ENCODE measurements around the gene TMEM115. TPM values are rescaled to one million over a fixed set of nuclear protein-coding genes. Genes with fewer than 3 reads are reported as not detected.

The TMEM115 gene
- total and polyA plus RNA-seq, 9 of the 15 experiments (the other 6 are each of a cell fraction or from before 2014, with no cell fraction given) = 1.6 to 26.9 (median 14.1) TPM

DNA sequence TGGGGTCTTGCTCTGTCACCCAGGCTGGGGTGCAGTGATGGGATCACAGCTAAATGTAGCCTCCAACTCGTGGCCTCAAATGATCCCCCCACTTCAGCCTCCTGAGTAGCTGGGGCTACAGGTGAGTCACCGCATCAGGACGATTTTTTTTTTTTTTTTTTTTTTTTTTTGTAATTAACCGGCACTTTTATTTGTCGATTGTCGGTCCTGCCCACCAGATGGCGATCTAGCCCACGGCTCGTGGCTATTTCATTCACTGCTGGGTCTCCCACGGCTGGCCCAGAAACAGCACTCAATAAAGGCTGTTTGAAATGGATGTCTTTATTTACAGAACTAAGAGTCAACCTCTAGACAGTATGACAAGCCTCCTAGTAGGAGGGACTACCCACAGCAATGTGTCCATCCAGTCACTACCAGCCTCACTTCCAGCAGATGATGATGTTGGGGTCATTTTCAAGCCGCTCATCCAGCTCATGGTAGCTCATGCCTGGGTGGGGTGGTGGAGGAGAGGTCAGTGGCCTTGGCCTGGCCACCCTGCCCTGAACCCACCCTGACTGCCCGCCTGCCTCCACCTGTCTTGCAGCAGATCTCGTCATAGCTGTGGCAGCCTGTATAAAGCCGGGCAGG lies 12.0 kb downstream of the TMEM115 start:
- Histone ChIP-seq H3K9me1 (ENCODE audit: control insufficient read depth, insufficient read depth, low read length) (peaks cover 3% of the 10 kb centered on the region), H4K20me1 (replicated peaks; ENCODE audit: control insufficient read depth, insufficient read depth, low read length) (no peaks in the 10 kb centered on the region), H2AFZ (ENCODE audit: low read depth, low read length) (no peak overlapping the region), H3K27ac (ENCODE audit: extremely low read depth, low read depth, low read length) (no peak overlapping the region), H3K27me3 (ENCODE audit: control insufficient read depth in 2 of 2, insufficient read depth in 2 of 2, low read length in 2 of 2) (no peaks in the 10 kb centered on the region), H3K4me3 (no peak overlapping the region), H3K4me1 (replicated peaks in 1 of 2; ENCODE audit: control insufficient read depth in 2 of 2, insufficient read depth in 2 of 2, low read length in 2 of 2) (peaks cover 18 to 47% of the 10 kb centered on the region in 2 experiments; a peak in 4 of 5 replicates), H3K9me3 (replicated peaks; ENCODE audit: control insufficient read depth, insufficient read depth, low read depth, low read length) (no peaks in the 10 kb centered on the region; the same call in 1 of the 2 replicates), H3K36me3 (ENCODE audit: control insufficient read depth, insufficient read depth, low read length) (peaks cover 19% of the 10 kb centered on the region; the same call in 2 of the 3 replicates), H3K79me2 (ENCODE audit: control insufficient read depth, insufficient read depth, low read length) (peaks cover 26% of the 10 kb centered on the region), H3K4me2 (ENCODE audit: insufficient read depth, low read length) (no peak overlapping the region), H3K9ac (ENCODE audit: insufficient read depth in 1 of 2, low read depth in 2 of 2, low read length in 2 of 2) (no peak overlapping the region)
- in situ Hi-C loops (cut with MboI) (no loop called here), intact Hi-C loops (cut with micrococcal nuclease) (loop anchor here (5.0 kb wide), 1 partner anchor 195 kb away; no protein-coding TSS in a partner anchor)
- BruUV-seq (replicated peaks) = no TSS peak
- ATAC-seq (peak; percentile 8; the same call in 1 of the 3 replicates), DNase-seq (ENCODE audit: extremely low read depth in 1 of 4, low spot score in 3 of 4) (peak in 3 of 4 experiments; percentile 31 to 74 (median 62)), FAIRE-seq (peak; percentile 91)
- CTCF ChIA-PET (ENCODE audit: low intra/inter-chr PET ratio) = interaction anchor here (0.6 to 1.3 kb wide), 3 partner anchors 72 to 203 kb away, joined by 3 to 10 read pairs (median 4); no protein-coding TSS in a partner anchor
- WGBS (ENCODE audit: insufficient coverage, low coverage, missing lambda C conversion rate) = 25% methylated on average over 11 of the region's 14 CpGs
- POLR2A ChIA-PET = interaction anchor here (0.6 to 1.7 kb wide), 2 partner anchors 10 to 47 kb away, joined by 4 to 5 read pairs; no protein-coding TSS in a partner anchor
- TF ChIP-seq RAD21 (CRISPR knock-in tag; conservative IDR thresholded peaks at IDR 0.05 in 1 of 2, IDR thresholded peaks at IDR 0.05 in 1 of 2) (peak; percentile 32 to 58), TAF1 (IDR thresholded peaks at IDR 0.05; ENCODE audit: control insufficient read depth, extremely low read depth, insufficient read depth, low read length, severe bottlenecking) (no peak), FOSL1 (tag; conservative IDR thresholded peaks at IDR 0.05) (peak; percentile 58), SMC3 (conservative IDR thresholded peaks at IDR 0.05; ENCODE audit: insufficient read depth, low read depth, low read length) (peak; percentile 29; the same call in 1 of the 2 replicates)
- TF ChIP-seq, protein P1, sequence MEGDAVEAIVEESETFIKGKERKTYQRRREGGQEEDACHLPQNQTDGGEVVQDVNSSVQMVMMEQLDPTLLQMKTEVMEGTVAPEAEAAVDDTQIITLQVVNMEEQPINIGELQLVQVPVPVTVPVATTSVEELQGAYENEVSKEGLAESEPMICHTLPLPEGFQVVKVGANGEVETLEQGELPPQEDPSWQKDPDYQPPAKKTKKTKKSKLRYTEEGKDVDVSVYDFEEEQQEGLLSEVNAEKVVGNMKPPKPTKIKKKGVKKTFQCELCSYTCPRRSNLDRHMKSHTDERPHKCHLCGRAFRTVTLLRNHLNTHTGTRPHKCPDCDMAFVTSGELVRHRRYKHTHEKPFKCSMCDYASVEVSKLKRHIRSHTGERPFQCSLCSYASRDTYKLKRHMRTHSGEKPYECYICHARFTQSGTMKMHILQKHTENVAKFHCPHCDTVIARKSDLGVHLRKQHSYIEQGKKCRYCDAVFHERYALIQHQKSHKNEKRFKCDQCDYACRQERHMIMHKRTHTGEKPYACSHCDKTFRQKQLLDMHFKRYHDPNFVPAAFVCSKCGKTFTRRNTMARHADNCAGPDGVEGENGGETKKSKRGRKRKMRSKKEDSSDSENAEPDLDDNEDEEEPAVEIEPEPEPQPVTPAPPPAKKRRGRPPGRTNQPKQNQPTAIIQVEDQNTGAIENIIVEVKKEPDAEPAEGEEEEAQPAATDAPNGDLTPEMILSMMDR (IDR thresholded peaks at IDR 0.05 in 2 of 3, conservative IDR thresholded peaks at IDR 0.05 in 1 of 3; ENCODE audit: insufficient read depth in 2 of 3, low read depth in 1 of 3, low read length in 3 of 3) = peak; percentile 67 to 73 (median 70)
- TF ChIP-seq, protein P2, sequence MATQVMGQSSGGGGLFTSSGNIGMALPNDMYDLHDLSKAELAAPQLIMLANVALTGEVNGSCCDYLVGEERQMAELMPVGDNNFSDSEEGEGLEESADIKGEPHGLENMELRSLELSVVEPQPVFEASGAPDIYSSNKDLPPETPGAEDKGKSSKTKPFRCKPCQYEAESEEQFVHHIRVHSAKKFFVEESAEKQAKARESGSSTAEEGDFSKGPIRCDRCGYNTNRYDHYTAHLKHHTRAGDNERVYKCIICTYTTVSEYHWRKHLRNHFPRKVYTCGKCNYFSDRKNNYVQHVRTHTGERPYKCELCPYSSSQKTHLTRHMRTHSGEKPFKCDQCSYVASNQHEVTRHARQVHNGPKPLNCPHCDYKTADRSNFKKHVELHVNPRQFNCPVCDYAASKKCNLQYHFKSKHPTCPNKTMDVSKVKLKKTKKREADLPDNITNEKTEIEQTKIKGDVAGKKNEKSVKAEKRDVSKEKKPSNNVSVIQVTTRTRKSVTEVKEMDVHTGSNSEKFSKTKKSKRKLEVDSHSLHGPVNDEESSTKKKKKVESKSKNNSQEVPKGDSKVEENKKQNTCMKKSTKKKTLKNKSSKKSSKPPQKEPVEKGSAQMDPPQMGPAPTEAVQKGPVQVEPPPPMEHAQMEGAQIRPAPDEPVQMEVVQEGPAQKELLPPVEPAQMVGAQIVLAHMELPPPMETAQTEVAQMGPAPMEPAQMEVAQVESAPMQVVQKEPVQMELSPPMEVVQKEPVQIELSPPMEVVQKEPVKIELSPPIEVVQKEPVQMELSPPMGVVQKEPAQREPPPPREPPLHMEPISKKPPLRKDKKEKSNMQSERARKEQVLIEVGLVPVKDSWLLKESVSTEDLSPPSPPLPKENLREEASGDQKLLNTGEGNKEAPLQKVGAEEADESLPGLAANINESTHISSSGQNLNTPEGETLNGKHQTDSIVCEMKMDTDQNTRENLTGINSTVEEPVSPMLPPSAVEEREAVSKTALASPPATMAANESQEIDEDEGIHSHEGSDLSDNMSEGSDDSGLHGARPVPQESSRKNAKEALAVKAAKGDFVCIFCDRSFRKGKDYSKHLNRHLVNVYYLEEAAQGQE (IDR thresholded peaks at IDR 0.05; ENCODE audit: borderline replicate concordance) = peak; percentile 41; the same call in 1 of the 2 replicates
- TF ChIP-seq, protein P2 (CRISPR knock-in tag; IDR thresholded peaks at IDR 0.05; ENCODE audit: low read depth) = no peak
- TF ChIP-seq, protein P3, sequence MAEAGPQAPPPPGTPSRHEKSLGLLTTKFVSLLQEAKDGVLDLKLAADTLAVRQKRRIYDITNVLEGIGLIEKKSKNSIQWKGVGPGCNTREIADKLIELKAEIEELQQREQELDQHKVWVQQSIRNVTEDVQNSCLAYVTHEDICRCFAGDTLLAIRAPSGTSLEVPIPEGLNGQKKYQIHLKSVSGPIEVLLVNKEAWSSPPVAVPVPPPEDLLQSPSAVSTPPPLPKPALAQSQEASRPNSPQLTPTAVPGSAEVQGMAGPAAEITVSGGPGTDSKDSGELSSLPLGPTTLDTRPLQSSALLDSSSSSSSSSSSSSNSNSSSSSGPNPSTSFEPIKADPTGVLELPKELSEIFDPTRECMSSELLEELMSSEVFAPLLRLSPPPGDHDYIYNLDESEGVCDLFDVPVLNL (CRISPR knock-in tag; IDR thresholded peaks at IDR 0.05; ENCODE audit: low read depth) = no peak
